Left ventricle myocardium inferior (tissue), 1 donor: ENCODE measurements around the gene HPSE. TPM values are rescaled to one million over a fixed set of nuclear protein-coding genes. Genes with fewer than 3 reads are reported as not detected.
"Not testable (repeated sequence)": the region's sequence is repeated elsewhere in the genome, so short reads cannot be mapped to it uniquely, and the experiment has no call there.

Experiments used
- DNase-seq: peaks from one replicate; pipeline ENCODE4 v3.0.0-alpha.2; 2020
- H3K27ac ChIP-seq: fragments of 200-600 bp; replicated peaks from 2 replicates; pipeline ENCODE4 v1.8.0; 2021
- H3K27me3 ChIP-seq: fragments of 200-600 bp; 2 replicates; pipeline ENCODE4 v1.8.0; 2021; ENCODE audit warnings: low read depth
- H3K36me3 ChIP-seq: fragments of 200-600 bp; 2 replicates; pipeline ENCODE4 v1.8.0; 2021
- H3K4me1 ChIP-seq: fragments of 200-600 bp; 2 replicates; pipeline ENCODE4 v1.8.0; 2021
- H3K4me3 ChIP-seq: fragments of 200-600 bp; 2 replicates; pipeline ENCODE4 v1.8.0; 2021; ENCODE audit warnings: mild to moderate bottlenecking, moderate library complexity
- H3K9me3 ChIP-seq: fragments of 200-600 bp; replicated peaks from 2 replicates; pipeline ENCODE4 v1.8.0; 2021
- intact Hi-C: fragments of 100-400 bp; cut with micrococcal nuclease; formaldehyde crosslinking; loops from one replicate; pipeline ENCODE4 v1.11.0; 2022
- total RNA-seq: library from RNA; stranded (reverse); fragmentation: NEBNext Ultra II Directional; extraction: Animal tissue kit (Norgen Biotek cat#: 25700); gene quantifications from one replicate; pipeline ENCODE4 v1.2.1, GENCODE V29; 2021
- TF ChIP-seq, protein P1 (sequence below): fragments of 200-600 bp; IDR thresholded peaks from 2 replicates; pipeline ENCODE4 v1.8.0; 2021; ENCODE audit warnings: antibody characterized with exemption, mild to moderate bottlenecking, borderline replicate concordance
- donor health status: DM: no; HTN: yes; CAD: no; lungs with severe emphysema.

Gene HPSE
- total RNA-seq, 1 donor from 2014 or later: 1.1 TPM

DNA sequence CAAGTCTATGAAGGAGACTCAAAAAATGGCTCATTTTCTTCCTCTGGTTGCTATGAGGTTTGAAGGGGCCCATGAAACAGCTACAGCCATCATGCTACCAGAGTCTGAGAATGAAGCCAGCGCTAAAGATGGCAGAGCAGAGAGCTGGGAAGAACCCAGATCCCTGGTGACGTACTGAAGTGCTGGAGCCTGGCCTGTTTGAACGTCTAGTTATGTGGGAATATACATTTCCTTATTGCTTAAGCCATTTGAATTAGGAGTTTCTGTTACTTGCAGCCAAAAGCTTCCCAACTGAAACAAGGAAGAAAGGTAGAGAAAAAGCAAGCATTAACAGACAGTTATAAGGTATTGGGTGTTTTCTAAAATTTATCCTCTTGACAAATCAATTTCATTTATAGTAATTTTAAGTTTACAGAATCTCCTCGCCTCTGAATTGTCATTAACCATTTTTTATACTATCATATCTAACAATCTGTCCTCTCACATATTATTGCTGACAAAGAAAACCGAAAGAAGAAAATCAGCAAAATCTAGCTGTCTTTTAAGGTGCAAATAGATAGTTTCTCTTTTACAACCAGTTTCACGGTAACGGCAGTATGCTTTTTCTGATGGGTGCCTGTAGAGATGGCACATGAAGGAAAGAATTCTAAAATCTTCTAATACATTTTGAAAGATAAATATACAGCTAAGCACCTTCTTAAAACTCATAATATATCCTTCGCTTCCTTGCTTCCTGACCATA is 41.2 kb downstream of the HPSE start:
- TF ChIP-seq, protein P1, sequence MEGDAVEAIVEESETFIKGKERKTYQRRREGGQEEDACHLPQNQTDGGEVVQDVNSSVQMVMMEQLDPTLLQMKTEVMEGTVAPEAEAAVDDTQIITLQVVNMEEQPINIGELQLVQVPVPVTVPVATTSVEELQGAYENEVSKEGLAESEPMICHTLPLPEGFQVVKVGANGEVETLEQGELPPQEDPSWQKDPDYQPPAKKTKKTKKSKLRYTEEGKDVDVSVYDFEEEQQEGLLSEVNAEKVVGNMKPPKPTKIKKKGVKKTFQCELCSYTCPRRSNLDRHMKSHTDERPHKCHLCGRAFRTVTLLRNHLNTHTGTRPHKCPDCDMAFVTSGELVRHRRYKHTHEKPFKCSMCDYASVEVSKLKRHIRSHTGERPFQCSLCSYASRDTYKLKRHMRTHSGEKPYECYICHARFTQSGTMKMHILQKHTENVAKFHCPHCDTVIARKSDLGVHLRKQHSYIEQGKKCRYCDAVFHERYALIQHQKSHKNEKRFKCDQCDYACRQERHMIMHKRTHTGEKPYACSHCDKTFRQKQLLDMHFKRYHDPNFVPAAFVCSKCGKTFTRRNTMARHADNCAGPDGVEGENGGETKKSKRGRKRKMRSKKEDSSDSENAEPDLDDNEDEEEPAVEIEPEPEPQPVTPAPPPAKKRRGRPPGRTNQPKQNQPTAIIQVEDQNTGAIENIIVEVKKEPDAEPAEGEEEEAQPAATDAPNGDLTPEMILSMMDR: no peak
- no peak for DNase-seq
- Histone ChIP-seq H3K9me3 (no peaks in the 10 kb centered on the region), H3K27me3 (no peaks in the 10 kb centered on the region), H3K27ac (no peak overlapping the region), H3K4me1 (no peaks in the 10 kb centered on the region), H3K36me3 (no peaks in the 10 kb centered on the region), H3K4me3 (no peak overlapping the region)
- intact Hi-C loops: no loop called here

DNA sequence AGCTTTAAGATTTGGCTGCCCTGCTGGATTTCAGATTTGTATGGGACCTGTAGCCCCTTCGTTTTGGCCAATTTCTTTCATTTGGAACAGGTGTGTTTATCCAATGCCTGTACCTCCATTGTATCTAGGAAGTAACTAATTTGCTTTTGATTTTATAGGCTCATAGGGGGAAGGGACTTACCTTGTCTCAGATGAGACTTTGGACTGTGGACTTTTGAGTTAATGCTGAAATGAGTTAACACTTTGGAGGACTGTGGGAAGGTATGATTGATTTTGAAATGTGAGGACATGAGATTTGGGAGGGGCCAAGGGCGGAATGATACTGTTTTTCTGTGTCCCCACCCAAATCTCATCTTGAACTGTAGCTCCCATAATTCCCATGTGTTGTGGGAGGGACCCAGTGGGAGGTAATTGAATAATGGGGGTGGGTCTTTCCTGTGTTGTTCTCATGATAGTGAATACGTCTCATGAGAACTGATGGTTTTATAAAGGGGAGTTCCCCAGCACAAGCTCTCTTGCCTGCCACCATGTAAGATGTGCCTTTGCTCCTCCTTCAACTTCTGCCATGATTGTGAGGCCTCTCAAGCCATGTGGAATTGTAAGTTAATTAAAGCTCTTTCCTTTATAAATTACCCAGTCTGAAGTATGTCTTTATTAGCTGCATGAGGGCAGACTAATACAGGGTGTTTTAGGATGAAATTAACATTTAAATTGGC is 44.4 kb downstream of the HPSE start:
- H3K9me3 ChIP-seq, H3K27me3 ChIP-seq, H3K36me3 ChIP-seq, DNase-seq, H3K27ac ChIP-seq, intact Hi-C loops, H3K4me3 ChIP-seq, H3K4me1 ChIP-seq: not testable (repeated sequence)

DNA sequence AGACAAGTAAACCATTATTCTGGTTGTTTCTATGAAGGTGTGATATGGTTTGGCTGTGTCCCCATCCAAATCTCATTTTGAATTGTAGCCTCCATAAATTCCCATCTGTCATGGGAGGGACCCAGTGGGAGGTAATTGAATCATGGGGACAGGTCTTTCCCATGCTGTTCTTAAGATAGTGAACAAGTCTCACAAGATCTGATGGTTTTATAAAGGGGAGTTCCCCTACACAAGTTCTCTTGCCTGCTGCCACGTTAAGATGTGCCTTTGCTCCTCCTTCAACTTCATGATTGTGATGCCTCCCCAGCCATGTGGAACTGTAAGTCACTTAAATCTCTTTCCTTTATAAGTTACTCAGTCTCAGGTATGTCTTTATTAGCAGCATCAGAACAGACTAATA is 46.3 kb downstream of the HPSE start:
- H3K4me3 ChIP-seq, H3K27ac ChIP-seq, intact Hi-C loops, H3K36me3 ChIP-seq, H3K27me3 ChIP-seq, H3K9me3 ChIP-seq, DNase-seq: not testable (repeated sequence)
- H3K4me1 ChIP-seq: peaks cover 22% of the 10 kb centered on the region

DNA sequence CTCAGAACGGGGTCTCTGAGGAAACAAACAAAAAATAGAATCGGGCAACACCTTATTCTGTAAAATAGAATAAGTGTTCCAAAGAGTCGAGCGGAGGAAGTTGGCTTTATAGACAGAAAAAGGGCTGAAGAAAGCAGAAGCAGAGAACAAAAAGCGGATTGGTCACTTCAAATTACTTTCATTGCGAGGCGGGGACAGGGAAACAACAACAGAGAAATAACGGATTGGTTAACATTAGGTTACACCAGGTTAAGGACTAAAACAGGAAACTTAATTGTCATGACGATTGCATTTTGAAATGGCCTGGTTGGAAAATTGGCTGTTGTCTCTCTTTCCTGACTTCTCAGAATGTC is 49.6 kb downstream of the HPSE start:
- intact Hi-C loops: no loop called here
- TF ChIP-seq, protein P1: no peak
- H3K27ac ChIP-seq: peak overlapping the region; percentile 99
- no peaks in the 10 kb centered on the region for H3K9me3 ChIP-seq
- peaks cover 38% of the 10 kb centered on the region for H3K4me1 ChIP-seq
- peak overlapping the region; percentile 81 for H3K4me3 ChIP-seq
- DNase-seq: no peak
- no peaks in the 10 kb centered on the region for H3K27me3 ChIP-seq
- no peaks in the 10 kb centered on the region for H3K36me3 ChIP-seq

DNA sequence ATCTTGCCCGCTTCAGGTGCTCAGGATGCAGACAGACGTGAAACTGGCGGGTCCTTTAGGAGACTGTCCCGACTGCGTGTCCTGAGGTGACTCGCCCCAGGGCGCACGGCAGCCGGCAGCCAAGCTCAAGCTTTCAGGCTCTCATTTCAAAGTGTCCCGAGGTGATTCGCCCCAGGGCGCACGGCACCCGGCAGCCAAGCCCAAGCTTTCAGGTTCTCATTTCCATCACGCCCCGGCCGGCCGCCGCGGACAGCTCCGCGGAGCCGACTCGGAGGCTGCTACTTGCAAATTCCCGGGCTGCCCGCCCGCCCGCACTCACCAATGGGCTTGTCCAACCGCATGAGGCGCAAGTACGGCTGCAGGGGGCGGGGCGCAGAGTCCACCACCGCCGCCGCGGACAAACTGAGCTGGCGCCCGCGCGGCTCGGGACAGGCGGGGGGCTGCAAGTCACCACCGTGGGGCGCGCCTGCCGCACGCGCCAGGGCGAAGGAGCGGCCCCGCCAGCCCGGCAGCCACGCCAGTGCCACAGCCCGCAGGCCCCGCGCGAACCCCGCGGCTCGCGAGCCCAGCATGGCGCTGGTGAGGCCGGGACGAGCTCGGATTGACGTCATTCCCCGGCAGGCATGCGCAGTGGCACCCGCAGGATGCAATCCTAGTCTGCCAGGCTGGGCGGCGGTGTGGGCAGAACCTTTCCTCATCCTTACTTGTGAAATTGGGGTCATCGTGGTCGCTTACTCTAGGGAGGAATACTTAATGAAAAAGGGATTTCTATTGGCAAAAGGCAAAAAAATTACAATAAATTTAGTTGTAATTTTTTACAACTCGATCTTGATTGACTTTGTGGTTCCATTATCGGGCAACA is 50.2 kb downstream of the HPSE start, which contains the start of gene COQ2:
COQ2 (minus strand) TSS at position 606 of the 862 bp plus-strand sequence; CDS start at position 572, 34 bp downstream.
- Histone ChIP-seq H3K4me3 (peak within 1 kb of the TSS; percentile 81), H3K36me3 (no peaks in the 10 kb centered on the region), H3K27ac (peak within 1 kb of the TSS; percentile 99), H3K27me3 (no peaks in the 10 kb centered on the region), H3K4me1 (peaks cover 38% of the 10 kb centered on the region), H3K9me3 (no peaks in the 10 kb centered on the region)
- intact Hi-C loops: no loop called here
- TF ChIP-seq, protein P1: peak; percentile 65
- DNase-seq: peak; percentile 96

DNA sequence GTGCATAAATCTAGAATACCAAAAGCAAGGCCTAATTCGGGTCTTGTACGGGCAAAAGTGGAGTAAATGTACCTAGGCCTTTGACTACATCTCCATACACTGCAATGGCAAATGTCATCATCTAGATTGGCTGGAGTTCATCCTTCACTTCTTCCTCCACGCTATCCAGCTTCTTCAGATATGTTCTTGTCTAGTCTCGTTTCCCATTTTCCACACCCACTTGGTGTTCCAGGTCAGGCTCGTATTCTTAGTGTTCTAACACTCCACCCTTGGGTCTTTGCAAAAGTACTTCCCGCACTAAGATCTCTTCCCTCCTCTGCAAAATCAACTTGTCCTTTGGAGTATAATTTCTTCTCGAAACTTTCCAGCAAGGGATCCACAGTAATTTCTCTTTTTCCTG is 51.5 kb downstream of the HPSE start:
- TF ChIP-seq, protein P1: no peak
- no peak overlapping the region for H3K27ac ChIP-seq
- no peaks in the 10 kb centered on the region for H3K27me3 ChIP-seq
- peaks cover 38% of the 10 kb centered on the region for H3K4me1 ChIP-seq
- no peak overlapping the region for H3K4me3 ChIP-seq
- intact Hi-C loops: no loop called here
- no peaks in the 10 kb centered on the region for H3K9me3 ChIP-seq
- H3K36me3 ChIP-seq: peaks cover 7% of the 10 kb centered on the region
- no peak for DNase-seq
